NT2/D1 (cell line): ENCODE data around the gene RPL5.

ENCODE experiments used
- SUZ12 ChIP-seq: IDR thresholded peaks from 2 replicates; pipeline ENCODE4 v1.6.1; 2011; ENCODE audit not compliant: insufficient read length, insufficient read depth; ENCODE audit errors: extremely low read depth
- YY1 ChIP-seq: IDR thresholded peaks from 2 replicates; pipeline ENCODE4 v1.6.1; 2011; ENCODE audit not compliant: insufficient read length, insufficient read depth
- ZNF274 ChIP-seq: IDR thresholded peaks from 2 replicates; pipeline ENCODE4 v1.6.1; 2011; ENCODE audit warnings: mild to moderate bottlenecking, low read depth, low read length

- TF ChIP-seq YY1 (no peak), ZNF274 (no peak), SUZ12 (no peak)
Observed at GRCh38 chr1:92845908-92846307, 14.1 kb downstream of the RPL5 start.
